GDM1 (cell line): Measurements from ENCODE around the gene SNX9.
"Not testable (repeated sequence)": the region's sequence is repeated elsewhere in the genome, so short reads cannot be mapped to it uniquely, and the experiment has no call there.

ENCODE experiments used
- DNase-seq: peaks from one replicate; lab custom pipeline; 2025; lab: John Stamatoyannopoulos, UW

The SNX9 gene

GRCh38 chr6:157823001-157823527 lies at the start of gene SNX9:
Gene SNX9 (plus strand): TSS chr6:157823246. CDS start chr6:157823435, 189 bp downstream.
- no peak for DNase-seq

DNA sequence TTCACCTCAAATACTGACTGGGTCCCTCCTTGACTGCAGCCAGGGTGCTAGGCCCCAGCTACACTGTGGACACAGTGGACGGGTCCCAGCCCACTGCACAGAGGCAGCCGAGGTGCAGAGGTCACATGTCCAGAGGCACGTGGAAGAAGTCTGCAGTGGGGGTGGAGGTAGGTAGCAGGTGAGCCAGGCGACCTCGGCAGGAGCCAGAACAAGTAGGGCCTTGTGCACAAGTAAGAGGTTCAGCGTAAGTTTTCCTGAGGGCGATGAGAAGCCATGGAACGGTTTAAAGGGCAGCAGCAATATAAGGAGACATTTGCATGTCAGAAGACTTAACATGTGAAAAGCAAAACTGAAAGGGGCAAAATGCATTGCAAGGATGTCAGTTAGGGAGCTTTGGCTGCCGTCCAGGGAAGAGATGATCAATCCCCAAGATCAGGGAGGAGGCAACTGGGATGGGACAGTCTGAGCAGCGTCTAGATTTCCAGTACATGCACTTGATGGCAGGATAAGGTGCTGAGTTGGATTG lies 49.7 kb upstream of the SNX9 start:
- no peak for DNase-seq

GRCh38 chr6:157774153-157775135 lies 48.6 kb upstream of the SNX9 start:
- DNase-seq = no peak

DNA sequence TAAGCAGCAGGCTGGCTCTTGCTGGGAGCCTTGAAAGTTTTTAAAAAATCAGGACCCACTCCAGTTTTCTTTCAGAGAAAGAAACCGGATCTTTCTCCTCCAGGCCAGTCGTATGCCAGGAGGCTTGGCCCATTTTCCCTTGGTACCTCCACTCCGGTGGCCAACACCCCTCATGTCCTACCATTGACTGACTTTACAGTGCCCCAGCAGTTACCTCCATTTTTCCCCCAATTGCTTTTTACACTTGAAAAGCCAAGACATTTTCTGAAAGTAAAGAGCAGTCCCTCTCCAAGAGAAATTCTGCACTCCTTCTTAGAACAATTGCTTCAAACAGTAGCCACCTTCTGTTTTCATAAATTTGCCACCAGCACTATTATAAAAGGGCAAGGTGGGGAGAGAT lies 47.7 kb upstream of the SNX9 start:
- no peak for DNase-seq

DNA sequence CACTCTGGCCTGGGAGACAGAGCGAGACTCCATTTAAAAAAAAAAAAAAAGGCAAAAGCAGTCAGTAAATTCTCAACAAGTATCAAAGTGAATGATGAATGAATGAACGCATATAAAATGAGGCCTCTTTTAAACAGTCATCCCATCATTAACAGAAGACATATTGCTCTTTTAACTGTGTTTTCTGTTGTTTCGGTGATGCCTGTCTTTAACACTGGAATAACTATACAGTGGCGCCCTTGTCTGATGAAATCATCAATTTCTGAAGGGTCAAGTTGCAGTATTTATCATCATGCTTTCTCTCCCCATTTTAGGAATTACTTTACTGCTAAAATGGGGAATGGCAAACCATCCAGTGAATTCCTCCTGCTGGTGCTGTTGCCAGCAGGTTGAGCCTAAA lies 45.7 kb upstream of the SNX9 start:
- no peak for DNase-seq

GRCh38 chr6:157778719-157779118 lies 44.3 kb upstream of the SNX9 start:
- no peak for DNase-seq

- DNase-seq = no peak
Measured at GRCh38 chr6:157779705-157780604, 43.1 kb upstream of the SNX9 start.

GRCh38 chr6:157785636-157786035 lies 37.4 kb upstream of the SNX9 start:
- no peak for DNase-seq

- no peak for DNase-seq
Measured at GRCh38 chr6:157786221-157786620, 36.8 kb upstream of the SNX9 start.

- no peak for DNase-seq
Measured at GRCh38 chr6:157787080-157787479, 36.0 kb upstream of the SNX9 start.

DNA sequence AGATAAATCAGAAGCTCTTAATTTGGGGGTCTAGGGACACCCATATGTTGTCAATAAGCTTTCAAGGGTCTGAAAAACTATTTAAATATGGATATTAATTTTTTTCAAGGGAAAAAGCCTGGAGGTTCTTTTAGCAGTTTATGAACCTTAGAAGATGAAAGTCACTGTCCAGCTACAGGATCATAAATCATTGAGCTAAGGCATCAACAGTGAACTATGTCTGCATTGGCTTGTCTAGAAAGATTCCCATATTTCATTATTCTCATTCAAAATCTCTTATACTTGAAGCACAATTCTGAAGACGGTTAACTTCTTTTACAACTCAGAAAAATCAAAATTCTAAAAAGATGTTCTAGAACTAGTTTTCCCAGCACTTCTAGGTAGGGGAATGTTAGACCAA lies 34.9 kb upstream of the SNX9 start:
- DNase-seq = no peak

DNA sequence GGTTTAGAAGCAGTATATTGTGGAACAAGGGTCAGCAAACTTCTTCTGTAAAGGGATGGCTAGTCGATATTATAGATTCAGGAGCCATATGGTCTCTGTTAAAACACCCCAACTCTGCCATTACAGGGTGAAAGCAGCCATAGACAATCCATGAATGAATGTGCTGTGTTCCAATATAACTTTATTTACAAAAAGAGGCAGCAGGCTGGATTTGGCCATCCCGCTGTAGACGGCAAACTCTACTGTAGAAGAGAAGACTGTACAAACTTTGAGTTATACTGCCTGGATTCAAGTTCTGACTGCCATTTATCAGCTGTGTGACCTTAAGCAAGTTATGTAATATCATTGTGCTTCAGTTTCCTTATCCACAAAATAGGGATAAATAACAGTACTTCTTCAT lies 33.7 kb upstream of the SNX9 start:
- DNase-seq = no peak

- no peak for DNase-seq
Measured at GRCh38 chr6:157789861-157790260, 33.2 kb upstream of the SNX9 start.

GRCh38 chr6:157790548-157791160 lies 32.4 kb upstream of the SNX9 start:
- no peak for DNase-seq

DNA sequence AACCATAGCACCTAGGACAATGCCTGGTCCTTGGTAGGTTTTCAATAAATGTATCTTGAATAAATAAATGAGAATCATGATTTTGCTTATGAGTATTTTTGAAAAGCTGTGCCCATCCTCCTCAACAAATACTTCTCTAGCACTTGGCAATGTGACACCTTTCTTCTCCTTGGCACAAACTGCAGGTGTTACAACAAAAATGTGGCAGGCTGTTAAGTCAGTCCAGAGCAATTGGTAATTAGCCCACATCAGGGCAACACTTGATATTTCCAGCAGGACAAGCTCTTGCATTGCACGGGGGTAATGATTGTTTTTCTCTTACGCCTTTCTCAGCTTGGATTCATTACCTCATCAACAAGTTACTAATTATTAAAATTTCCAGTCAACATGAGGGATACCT lies 31.6 kb upstream of the SNX9 start:
- DNase-seq = no peak

DNA sequence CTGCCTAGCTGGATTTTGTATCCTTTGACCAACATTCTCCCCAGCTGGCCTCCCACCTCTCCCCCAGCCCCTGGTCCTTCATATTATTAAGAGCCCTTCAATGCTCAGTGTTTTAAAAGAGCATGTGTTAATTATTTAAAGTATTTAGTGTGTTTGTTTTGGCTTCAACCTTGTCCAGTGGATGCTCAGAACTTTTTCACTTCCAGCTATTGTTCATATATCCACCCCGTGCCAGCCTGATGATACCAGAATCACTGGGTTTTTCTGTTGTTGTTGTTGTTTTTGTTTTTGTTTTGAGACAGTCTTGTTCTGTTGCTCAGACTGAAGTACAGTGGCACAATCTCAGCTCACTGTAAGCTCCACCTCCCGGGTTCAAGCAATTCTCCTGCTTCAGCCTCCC lies 30.4 kb upstream of the SNX9 start:
- DNase-seq = no peak

DNA sequence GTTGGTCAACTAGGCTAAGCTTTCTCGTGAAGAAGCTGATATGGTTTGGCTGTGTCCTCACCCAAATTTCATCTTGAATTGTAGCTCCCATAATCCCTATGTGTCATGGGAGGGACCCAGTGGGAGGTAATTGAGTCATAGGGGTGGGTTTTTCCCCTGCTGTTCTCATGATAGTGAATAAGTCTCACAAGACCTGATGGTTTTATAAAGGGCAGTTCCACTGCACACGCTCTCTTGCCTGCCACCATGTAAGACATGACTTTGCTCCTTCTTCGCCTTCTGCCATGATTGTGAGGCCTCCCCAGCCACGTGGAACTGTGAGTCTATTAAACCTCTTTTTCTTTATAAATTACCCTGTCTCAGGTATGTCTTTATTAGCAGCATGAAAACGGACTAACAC lies 29.0 kb upstream of the SNX9 start:
- not testable (repeated sequence) for DNase-seq

DNA sequence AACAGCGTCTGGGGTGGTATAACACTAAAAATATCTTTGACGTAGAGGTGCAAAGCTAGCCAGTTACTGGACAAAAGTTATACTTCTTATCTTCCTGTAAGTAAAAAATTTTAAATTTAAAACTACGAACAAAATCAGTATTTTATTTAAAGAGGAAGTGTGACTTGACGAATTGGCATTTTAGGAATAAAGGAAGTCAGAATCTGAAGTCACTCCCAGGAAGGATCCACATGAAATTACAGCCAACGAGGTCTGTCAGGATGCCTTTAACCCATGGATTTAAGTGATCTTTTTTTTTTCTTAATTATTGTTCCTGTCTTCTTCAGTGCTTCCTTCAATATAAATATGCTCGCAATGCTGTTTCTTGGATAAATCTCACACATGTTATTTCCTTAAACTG lies 27.2 kb upstream of the SNX9 start:
- DNase-seq = no peak

DNA sequence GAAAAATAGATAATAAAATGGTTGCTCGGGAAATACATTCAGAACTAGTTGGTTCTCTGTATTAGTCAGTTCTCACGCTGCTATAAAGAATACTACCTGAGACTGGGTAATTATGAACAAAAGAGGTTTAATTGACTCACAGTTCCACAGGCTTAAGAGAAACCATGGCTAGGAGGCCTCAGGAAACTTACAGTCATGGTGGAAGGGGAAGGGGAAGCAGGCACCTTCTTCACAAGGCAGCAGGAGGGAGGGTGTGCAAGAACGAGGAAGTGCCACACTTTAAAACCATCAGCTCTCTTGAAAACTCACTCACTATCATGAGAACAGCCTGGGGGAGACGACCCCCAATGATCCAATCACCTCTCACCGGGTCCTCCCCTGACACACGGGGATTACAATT lies 24.2 kb upstream of the SNX9 start:
- no peak for DNase-seq

GRCh38 chr6:157799561-157799960 lies 23.5 kb upstream of the SNX9 start:
- DNase-seq = not testable (repeated sequence)

DNA sequence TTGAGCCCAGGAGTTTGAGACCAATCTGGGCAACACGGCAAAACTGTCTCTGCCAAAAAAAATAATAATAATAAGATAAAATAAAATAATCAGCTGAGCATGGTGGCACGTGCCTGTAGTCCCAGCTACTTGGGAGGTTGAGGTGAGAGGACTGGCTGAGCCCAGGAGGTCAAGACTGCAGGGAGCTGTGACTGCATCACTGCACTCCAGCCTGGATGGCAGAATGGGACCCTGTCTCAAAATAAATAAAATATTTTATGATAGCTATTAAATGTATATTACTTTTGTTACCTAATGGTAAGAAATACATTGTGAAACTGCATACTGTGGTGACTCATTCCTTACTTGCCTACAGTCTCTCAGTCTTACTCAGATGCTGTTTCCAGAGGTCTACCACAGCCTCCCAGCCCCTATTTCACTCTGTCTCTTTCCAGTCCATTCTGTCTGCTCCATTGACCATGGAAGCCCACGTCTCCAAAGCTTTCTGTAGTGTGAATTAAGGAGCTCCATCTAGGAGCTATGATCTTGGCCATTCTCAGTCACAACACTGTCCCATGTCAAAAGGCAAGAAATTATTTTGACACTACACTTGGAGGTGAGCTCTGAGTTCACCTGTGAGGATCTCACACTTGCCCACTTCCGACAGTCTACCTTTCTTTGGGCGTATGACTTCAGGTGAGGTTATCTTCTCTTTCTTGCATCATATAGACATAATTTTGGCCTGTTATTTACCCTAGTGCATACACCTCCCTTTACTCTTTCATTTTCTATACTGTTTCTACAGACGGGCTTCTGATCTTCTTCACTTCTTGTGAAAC lies 22.4 kb upstream of the SNX9 start:
- no peak for DNase-seq
